ENCODE measurements around the gene USP44.

Gene USP44

GRCh38 chr12:95513599-95513998 lies 37.7 kb downstream of the USP44 start:
- ATAC-seq = no peak
- TF ChIP-seq ZNF8 (CRISPR knock-in tag; IDR thresholded peaks at IDR 0.05) = no peak
- TF ChIP-seq CSDC2 (CRISPR knock-in tag; IDR thresholded peaks at IDR 0.05) = no peak
- TF ChIP-seq TSHZ2 (CRISPR knock-in tag; IDR thresholded peaks at IDR 0.05) = no peak
- TF ChIP-seq ISL1 (CRISPR knock-in tag; IDR thresholded peaks at IDR 0.05) = no peak
- no peak for TF ChIP-seq TCF4 (CRISPR knock-in tag; IDR thresholded peaks at IDR 0.05; ENCODE audit: borderline replicate concordance)
- TF ChIP-seq CSRNP3 (CRISPR knock-in tag; IDR thresholded peaks at IDR 0.05) = no peak
- no peak for TF ChIP-seq TOX (CRISPR knock-in tag; IDR thresholded peaks at IDR 0.05; ENCODE audit: borderline replicate concordance)
- TF ChIP-seq ZNF70 (CRISPR knock-in tag; IDR thresholded peaks at IDR 0.05) = no peak
- TF ChIP-seq PPARA (CRISPR knock-in tag; IDR thresholded peaks at IDR 0.05; ENCODE audit: borderline replicate concordance) = no peak
- TF ChIP-seq ZFP3 (CRISPR knock-in tag; IDR thresholded peaks at IDR 0.05) = no peak
- TF ChIP-seq ZNF565 (CRISPR knock-in tag; conservative IDR thresholded peaks at IDR 0.05; ENCODE audit: low read depth) = no peak
- no peak for TF ChIP-seq ZFP30 (CRISPR knock-in tag; IDR thresholded peaks at IDR 0.05)

GRCh38 chr12:95511977-95512376 lies 39.3 kb downstream of the USP44 start:
- TF ChIP-seq TCF4 (CRISPR knock-in tag; IDR thresholded peaks at IDR 0.05; ENCODE audit: borderline replicate concordance) = no peak
- no peak for TF ChIP-seq PATZ1 (CRISPR knock-in tag; IDR thresholded peaks at IDR 0.05; ENCODE audit: borderline replicate concordance)
- TF ChIP-seq, protein P1, sequence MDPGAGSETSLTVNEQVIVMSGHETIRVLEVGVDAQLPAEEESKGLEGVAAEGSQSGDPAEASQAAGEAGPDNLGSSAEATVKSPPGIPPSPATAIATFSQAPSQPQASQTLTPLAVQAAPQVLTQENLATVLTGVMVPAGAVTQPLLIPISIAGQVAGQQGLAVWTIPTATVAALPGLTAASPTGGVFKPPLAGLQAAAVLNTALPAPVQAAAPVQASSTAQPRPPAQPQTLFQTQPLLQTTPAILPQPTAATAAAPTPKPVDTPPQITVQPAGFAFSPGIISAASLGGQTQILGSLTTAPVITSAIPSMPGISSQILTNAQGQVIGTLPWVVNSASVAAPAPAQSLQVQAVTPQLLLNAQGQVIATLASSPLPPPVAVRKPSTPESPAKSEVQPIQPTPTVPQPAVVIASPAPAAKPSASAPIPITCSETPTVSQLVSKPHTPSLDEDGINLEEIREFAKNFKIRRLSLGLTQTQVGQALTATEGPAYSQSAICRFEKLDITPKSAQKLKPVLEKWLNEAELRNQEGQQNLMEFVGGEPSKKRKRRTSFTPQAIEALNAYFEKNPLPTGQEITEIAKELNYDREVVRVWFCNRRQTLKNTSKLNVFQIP (CRISPR knock-in tag; IDR thresholded peaks at IDR 0.05; ENCODE audit: borderline replicate concordance, low read depth) = no peak
- no peak for TF ChIP-seq RARB (CRISPR knock-in tag; IDR thresholded peaks at IDR 0.05)
- no peak for ATAC-seq

- TF ChIP-seq RARB (CRISPR knock-in tag; IDR thresholded peaks at IDR 0.05) = no peak
- TF ChIP-seq ZFP3 (CRISPR knock-in tag; IDR thresholded peaks at IDR 0.05) = no peak
- no peak for TF ChIP-seq PPARA (CRISPR knock-in tag; IDR thresholded peaks at IDR 0.05; ENCODE audit: borderline replicate concordance)
- no peak for TF ChIP-seq TSHZ2 (CRISPR knock-in tag; IDR thresholded peaks at IDR 0.05)
- no peak for TF ChIP-seq PATZ1 (CRISPR knock-in tag; IDR thresholded peaks at IDR 0.05; ENCODE audit: borderline replicate concordance)
- no peak for TF ChIP-seq CREB5 (CRISPR knock-in tag; IDR thresholded peaks at IDR 0.05; ENCODE audit: low read depth)
- TF ChIP-seq, protein P1 (CRISPR knock-in tag; IDR thresholded peaks at IDR 0.05; ENCODE audit: borderline replicate concordance, low read depth) = no peak
- TF ChIP-seq ZC3H10 (CRISPR knock-in tag; IDR thresholded peaks at IDR 0.05) = no peak
- no peak for TF ChIP-seq CSDC2 (CRISPR knock-in tag; IDR thresholded peaks at IDR 0.05)
- TF ChIP-seq GLIS3 (CRISPR knock-in tag; IDR thresholded peaks at IDR 0.05) = no peak
- no peak for ATAC-seq
Observed at GRCh38 chr12:95509300-95509699, 42.0 kb downstream of the USP44 start.

Data from SK-N-SH treated with all-trans-retinoic acid at 6 μM for 48 hours (cell line).